ENCODE data around the gene WDPCP.

- no peak for TF ChIP-seq REST (IDR thresholded peaks at IDR 0.05)
- TF ChIP-seq EGR1 (IDR thresholded peaks at IDR 0.05; ENCODE audit: low read depth in 2 of 2) = no peak
- no peak for TF ChIP-seq CTCF (IDR thresholded peaks at IDR 0.05; ENCODE audit: low read depth, low read length, missing input control)
- TF ChIP-seq SP1 (IDR thresholded peaks at IDR 0.05) = no peak
- TF ChIP-seq GABPA (IDR thresholded peaks at IDR 0.05 in 1 of 2, conservative IDR thresholded peaks at IDR 0.05 in 1 of 2) = no peak
- no peak for TF ChIP-seq RXRA (IDR thresholded peaks at IDR 0.05)
- no peak for TF ChIP-seq TAF1 (conservative IDR thresholded peaks at IDR 0.05)
- no peak for TF ChIP-seq MAX (IDR thresholded peaks at IDR 0.05)
- no peak for TF ChIP-seq JUND (IDR thresholded peaks at IDR 0.05)
- TF ChIP-seq FOXA1 (IDR thresholded peaks at IDR 0.05) = no peak
- TF ChIP-seq ATF3 (IDR thresholded peaks at IDR 0.05) = no peak
- no peak for TF ChIP-seq RAD21 (IDR thresholded peaks at IDR 0.05)
- no peak for TF ChIP-seq YY1 (IDR thresholded peaks at IDR 0.05)
- no peak for TF ChIP-seq ZBTB33 (IDR thresholded peaks at IDR 0.05)
Measured at GRCh38 chr2:63465633-63466032, 122.6 kb downstream of the WDPCP start.
